H4 (cell line): Measurements from ENCODE around the gene PPP4R4. TPM values are rescaled to one million over a fixed set of nuclear protein-coding genes. Genes with fewer than 3 reads are reported as not detected.

Experiments
- DNase-seq: peaks from one replicate; pipeline ENCODE4 v3.0.0-alpha.2; 2015; ENCODE audit warnings: low spot score
- total RNA-seq: library from RNA; depleted of rRNA; stranded (reverse); fragments of >200 nt; shearing (Covaris generic); gene quantifications from 2 replicates; pipeline ENCODE4 v1.2.3, GENCODE V29; 2014; rRNA removed

PPP4R4 gene, protein sequence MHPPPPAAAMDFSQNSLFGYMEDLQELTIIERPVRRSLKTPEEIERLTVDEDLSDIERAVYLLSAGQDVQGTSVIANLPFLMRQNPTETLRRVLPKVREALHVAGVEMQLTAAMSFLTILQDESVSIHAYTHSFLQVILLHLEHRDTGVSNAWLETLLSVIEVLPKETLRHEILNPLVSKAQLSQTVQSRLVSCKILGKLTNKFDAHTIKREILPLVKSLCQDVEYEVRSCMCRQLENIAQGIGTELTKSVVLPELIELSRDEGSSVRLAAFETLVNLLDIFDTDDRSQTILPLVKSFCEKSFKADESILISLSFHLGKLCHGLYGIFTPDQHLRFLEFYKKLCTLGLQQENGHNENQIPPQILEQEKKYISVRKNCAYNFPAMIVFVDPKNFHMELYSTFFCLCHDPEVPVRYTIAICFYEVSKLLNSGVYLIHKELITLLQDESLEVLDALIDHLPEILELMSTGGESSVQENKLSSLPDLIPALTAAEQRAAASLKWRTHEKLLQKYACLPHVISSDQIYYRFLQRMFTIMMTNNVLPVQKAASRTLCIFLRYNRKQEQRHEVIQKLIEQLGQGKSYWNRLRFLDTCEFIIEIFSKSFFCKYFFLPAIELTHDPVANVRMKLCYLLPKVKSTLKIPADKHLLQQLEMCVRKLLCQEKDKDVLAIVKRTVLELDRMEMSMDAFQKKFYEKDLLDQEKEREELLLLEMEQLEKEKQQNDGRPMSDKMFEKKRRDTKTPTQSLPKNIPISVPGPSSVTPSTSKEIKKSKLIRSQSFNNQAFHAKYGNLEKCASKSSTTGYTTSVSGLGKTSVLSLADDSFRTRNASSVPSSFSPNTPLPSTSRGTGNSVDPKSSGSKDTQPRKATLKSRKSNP
- total RNA-seq = 3.3 and 3.8 TPM in 2 replicates

DNA sequence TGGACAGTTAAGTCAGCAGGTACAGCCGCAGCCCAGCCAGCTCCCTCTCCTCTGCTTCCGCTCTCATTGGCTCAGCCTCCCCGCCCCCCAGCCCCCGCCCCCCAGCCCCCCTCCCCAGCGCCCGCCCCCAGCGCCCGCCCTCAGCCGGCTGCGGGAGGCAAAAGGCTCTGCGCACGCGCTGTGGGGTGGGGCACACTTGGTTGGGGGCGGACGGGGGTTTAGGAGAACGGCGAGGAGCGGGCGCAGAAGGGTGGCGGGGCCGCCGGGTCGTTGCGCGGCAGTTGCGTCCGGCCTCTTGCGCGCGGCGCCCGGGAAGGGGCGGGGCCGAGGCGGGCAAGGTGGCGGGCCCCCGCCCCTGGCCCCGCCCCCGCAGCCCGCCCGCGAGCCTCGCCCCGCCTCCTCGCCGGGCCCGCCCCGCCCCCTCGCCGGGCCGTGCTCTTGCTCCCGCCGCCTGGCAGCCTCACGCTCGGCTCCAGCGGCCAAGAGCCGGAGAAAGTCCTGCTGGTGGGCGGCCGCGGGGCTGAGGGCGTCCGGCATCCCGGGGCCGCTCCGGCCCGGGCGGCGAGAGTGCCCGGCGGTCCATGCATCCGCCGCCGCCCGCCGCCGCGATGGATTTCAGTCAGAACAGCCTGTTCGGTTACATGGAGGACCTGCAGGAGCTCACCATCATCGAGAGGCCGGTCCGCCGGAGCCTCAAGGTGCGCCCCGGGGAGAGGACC is at the start of gene PPP4R4:
TSS of gene PPP4R4 (plus strand) at position 438 of the 719 bp plus-strand sequence. CDS start at position 582, 144 bp downstream.
- peak; percentile 92 for DNase-seq

- DNase-seq = no peak
Measured at GRCh38 chr14:94124582-94125377, 49.3 kb upstream of the PPP4R4 start.

DNA sequence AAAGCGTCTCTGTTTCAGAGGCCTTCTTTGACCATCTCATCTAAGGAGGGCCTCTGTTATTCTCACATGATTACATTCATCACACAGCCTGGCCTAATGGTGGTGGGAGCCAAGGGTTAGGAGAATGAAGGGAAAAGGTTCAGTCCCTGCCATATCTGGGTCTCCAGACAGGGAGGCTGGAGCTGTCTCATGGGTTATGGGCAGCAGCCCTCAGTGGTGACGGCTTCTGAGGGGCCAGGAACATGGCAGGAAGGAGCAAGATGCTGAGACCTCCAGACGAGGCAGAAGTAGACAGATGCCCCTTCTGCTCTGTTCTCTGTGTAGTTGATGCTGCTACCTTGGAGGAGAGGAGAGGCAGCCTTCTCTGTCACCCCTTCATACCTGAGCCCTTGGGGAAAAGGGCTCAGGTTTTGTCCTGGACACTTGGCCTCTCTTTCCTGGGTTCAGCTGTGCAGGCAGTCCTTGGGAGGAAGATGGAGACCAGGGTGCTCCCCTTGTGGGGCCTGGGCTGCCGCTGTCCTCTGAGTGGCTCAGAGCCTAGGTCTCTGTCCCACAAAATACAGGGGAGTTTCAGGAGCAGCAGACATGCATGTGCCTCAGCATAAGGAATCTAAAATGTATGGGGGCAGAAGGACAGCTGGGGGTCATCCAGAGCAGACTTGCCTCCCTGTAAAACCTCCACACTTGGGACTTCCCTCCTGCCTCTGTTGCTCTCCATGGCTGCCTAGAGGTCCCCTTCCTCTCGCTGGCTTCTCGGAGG is 48.3 kb upstream of the PPP4R4 start:
- DNase-seq = no peak

DNA sequence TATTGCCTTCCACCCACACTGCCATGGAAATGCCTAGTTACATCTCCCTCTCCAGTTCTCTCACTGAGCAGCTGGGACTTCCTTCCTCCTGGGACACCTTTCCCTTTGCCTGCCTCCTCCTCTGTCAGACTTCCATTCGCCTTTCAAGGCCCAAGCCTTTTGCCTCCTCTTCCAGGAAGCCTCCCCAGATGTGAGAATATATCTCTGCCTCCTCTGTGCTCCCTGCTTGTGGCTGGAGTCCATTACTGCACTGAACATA is 47.8 kb upstream of the PPP4R4 start:
- DNase-seq = no peak

- no peak for DNase-seq
Measured at GRCh38 chr14:94126800-94127199, 47.3 kb upstream of the PPP4R4 start.

GRCh38 chr14:94127330-94127729 is 46.8 kb upstream of the PPP4R4 start:
- peak; percentile 1 for DNase-seq

DNA sequence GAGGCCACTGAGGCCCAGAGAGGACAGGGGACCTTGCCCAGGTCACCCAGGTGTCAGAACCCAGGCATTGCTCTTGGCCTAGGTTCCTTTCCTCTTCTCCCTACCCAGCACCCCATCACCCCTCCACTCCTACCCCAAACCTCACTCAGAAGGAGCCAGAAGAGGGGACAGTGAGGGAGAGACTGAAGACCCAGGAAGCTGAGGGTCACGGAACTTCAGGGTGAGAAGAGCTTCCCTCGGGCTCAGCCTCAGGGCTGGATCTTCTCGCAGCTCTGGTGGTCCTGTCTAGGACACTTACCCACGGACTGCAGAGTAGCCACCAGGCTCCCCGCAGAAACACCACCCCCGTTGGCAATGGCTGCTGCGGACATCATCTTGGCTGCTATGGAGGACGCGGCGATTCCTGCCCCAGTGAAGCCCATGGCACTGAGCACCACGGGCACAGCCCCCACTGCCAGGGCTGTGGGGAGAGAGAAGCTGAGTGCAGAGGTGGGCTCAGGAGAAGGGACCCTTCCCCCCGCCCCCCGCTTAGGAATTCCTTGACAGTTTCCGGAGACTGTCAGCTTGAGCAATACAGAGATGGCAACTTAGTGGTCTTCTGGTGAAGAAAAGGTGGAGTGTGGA is 45.8 kb upstream of the PPP4R4 start:
- no peak for DNase-seq

DNA sequence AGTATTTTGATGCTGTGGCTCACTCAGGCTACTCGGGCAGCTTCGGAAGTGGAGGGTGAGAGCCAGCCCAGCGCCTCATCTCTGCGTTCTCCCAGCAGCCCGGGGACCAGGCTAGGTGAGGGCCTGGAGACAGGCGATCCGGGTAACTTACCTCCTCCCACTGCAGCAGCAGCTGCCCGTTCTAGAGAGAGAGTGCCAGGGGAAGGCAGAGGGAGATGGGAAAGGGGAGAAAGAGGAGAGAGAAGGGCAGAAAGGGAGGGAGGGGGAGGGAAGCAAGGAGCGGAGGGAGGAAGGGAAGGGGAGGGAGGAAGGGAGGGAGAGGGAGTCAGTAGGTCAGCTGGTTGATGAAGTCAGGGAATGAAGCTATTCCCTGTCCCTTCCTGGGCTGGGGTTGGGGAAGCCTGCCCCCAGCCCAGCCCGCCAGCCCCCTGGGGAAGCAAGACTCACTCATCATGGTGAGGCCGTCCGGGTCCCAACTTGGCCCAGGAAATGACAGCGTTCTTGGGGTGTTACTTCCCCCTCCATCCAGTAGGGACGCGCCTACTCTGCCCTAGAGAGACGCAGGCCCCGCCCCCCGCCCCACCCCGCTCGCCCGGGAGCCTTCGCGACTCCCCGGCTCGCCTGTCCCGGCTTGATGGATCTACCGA is 44.9 kb upstream of the PPP4R4 start, which contains the start of gene IFI27L2:
TSS of gene IFI27L2 (minus strand) at position 494 of the 647 bp plus-strand sequence. CDS start at position 454, 40 bp downstream.
- peak; percentile 77 for DNase-seq

- DNase-seq = no peak
Measured at GRCh38 chr14:94129758-94130414, 44.2 kb upstream of the PPP4R4 start.

GRCh38 chr14:94132285-94132887 is 41.7 kb upstream of the PPP4R4 start:
- DNase-seq = no peak

GRCh38 chr14:94135476-94135875 is 38.6 kb upstream of the PPP4R4 start:
- DNase-seq = no peak

- DNase-seq = peak; percentile 76
Measured at GRCh38 chr14:94136575-94137331, 37.4 kb upstream of the PPP4R4 start.

GRCh38 chr14:94138251-94138650 is 35.9 kb upstream of the PPP4R4 start:
- no peak for DNase-seq

DNA sequence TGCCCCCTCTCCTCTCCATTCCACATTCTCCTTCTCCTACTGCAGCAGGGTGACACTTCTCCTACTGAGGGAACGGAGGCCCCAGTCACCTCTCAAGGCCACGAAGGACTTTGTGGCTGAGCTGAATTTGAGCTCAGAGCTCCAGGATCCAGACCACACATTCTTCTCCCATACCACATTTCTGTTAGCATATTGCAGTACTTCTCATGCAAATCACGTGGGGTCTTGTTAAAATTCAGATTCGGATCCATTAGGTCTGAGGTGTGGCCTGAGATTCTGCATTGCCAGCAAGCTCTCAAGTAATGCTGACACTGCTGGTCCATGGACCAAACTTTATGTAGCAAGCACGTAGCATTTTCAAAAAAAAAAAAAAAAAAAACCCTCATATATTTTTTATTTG is 35.1 kb upstream of the PPP4R4 start:
- DNase-seq = no peak

DNA sequence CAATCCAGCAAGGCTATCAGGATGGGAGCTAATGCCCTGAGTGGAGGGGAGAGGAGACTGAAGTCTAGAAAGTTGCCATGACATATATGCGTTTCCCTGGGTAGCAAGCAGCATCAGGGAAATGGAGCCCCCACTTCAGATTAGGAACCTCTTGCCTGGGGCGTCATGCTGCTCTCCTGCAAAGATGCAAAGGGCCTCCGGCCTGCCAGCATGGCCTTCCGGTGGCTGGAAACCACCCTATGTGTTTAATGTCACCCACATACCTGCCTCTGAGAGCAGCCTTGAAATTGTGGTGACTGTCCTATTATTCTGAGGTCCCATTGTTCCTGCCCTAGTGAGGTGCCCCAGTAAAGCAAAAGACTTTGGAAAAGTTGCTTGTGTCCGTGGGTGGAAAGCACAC is 34.7 kb upstream of the PPP4R4 start:
- DNase-seq = no peak

DNA sequence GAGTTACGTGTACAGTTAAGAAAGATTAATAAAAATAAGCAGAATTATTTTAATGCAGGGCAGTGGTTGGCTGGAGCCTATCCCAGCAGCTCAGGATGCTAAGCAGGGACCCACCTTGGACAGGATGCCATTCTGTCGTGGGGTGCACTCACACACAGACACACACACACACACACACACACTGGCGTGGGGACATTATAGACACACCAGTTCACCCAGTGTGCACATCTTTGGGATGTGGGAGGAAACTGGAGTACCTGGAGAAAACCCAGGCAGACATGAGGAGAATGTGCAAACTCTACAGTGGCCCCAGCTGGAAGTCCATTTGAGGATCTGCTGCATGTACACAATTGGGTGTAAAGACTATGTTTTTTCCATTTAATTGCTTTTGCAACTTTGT is 31.9 kb upstream of the PPP4R4 start:
- no peak for DNase-seq

- DNase-seq = no peak
Measured at GRCh38 chr14:94142836-94143235, 31.3 kb upstream of the PPP4R4 start.

DNA sequence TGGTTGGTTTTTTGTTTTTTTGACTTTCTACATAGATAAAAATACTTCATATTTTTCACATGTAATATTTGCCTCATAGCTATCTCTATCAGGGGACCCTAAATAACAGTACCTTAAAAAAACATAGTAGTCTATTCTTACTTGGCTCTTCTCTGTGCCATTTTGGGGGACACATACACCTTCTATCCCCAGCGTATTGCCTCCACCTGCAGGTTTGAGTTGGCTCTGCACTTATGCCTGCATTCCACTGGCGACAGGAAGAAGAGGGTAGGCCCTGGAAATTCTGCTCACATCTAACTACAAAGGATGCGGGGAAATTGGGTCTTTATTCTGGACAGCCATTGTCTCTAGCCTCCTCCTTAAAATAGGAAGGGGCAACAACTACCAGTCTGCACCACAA is 30.9 kb upstream of the PPP4R4 start:
- no peak for DNase-seq
